AG04449 (cell line): ENCODE data around the gene EEFSEC.

Experiments
- CTCF ChIA-PET: fragments of 350-600 bp; formaldehyde crosslinking; extraction: SDS; loops from one replicate; lab custom pipeline; 2021; ENCODE audit warnings: antibody characterized with exemption; lab: Yijun Ruan, JAX
- POLR2A ChIA-PET: fragments of 400-600, 350-600 bp; formaldehyde crosslinking; extraction: SDS; loops from one replicate; lab custom pipeline; 2020; ENCODE audit warnings: antibody characterized with exemption, inconsistent platforms; lab: Yijun Ruan, JAX
- DNase-seq: peaks from one replicate; pipeline ENCODE4 v3.0.0-alpha.2; 2010; ENCODE audit warnings: low read depth, low spot score
- H3K4me3 ChIP-seq: 2 replicates; pipeline ENCODE4 v1.5.1; 2011; ENCODE audit warnings: low read depth, mild to moderate bottlenecking, control low read depth, low read length
- CTCF ChIP-seq: IDR thresholded peaks from one replicate; pipeline ENCODE4 v1.5.1; 2011; ENCODE audit warnings: mild to moderate bottlenecking, moderate library complexity, low read length, control low read depth, inconsistent platforms; ENCODE audit not compliant: insufficient read depth; ENCODE audit errors: missing control alignments

The EEFSEC gene

GRCh38 chr3:128285967-128286321 is 132.7 kb downstream of the EEFSEC start:
- POLR2A ChIA-PET = no interaction called here
- TF ChIP-seq CTCF = no peak
- no peak overlapping the region for H3K4me3 ChIP-seq
- CTCF ChIA-PET = no interaction called here
- DNase-seq = no peak

- TF ChIP-seq CTCF = no peak
- POLR2A ChIA-PET = no interaction called here
- H3K4me3 ChIP-seq = no peak overlapping the region
- no peak for DNase-seq
- CTCF ChIA-PET = no interaction called here
These were observed 133.4 kb downstream of the EEFSEC start for GRCh38 chr3:128286691-128287090.

- no peak overlapping the region for H3K4me3 ChIP-seq
- DNase-seq = no peak
- no peak for TF ChIP-seq CTCF
- ChIA-PET POLR2A (no interaction called here), CTCF (no interaction called here)
These were observed 133.9 kb downstream of the EEFSEC start for GRCh38 chr3:128287216-128287615.

GRCh38 chr3:128289534-128289933 is 136.3 kb downstream of the EEFSEC start:
- ChIA-PET CTCF (no interaction called here), POLR2A (no interaction called here)
- no peak for DNase-seq
- no peak for TF ChIP-seq CTCF
- H3K4me3 ChIP-seq = no peak overlapping the region

- DNase-seq = no peak
- no peak overlapping the region for H3K4me3 ChIP-seq
- CTCF ChIA-PET = no interaction called here
- no peak for TF ChIP-seq CTCF
- POLR2A ChIA-PET = no interaction called here
These were observed 137.2 kb downstream of the EEFSEC start for GRCh38 chr3:128290484-128290883.

GRCh38 chr3:128293930-128294329 is 140.6 kb downstream of the EEFSEC start:
- no peak for TF ChIP-seq CTCF
- H3K4me3 ChIP-seq = no peak overlapping the region
- no peak for DNase-seq
- CTCF ChIA-PET = no interaction called here
- POLR2A ChIA-PET = no interaction called here

GRCh38 chr3:128294999-128295468 is 141.8 kb downstream of the EEFSEC start:
- CTCF ChIA-PET = no interaction called here
- no peak overlapping the region for H3K4me3 ChIP-seq
- no peak for DNase-seq
- TF ChIP-seq CTCF = no peak
- POLR2A ChIA-PET = no interaction called here
